GM10266 (cell line): Measurements from ENCODE around the gene ANO6.

Experiments
- DNase-seq: peaks from one replicate; pipeline ENCODE4 v3.0.0; 2012; ENCODE audit errors: extremely low spot score
- TF ChIP-seq, protein P1 (sequence below): IDR thresholded peaks from 2 replicates; pipeline ENCODE4 v1.5.1; 2012; ENCODE audit warnings: mild to moderate bottlenecking, low read depth; ENCODE audit not compliant: control insufficient read depth, insufficient read depth; ENCODE audit errors: missing control alignments

The ANO6 gene

DNA sequence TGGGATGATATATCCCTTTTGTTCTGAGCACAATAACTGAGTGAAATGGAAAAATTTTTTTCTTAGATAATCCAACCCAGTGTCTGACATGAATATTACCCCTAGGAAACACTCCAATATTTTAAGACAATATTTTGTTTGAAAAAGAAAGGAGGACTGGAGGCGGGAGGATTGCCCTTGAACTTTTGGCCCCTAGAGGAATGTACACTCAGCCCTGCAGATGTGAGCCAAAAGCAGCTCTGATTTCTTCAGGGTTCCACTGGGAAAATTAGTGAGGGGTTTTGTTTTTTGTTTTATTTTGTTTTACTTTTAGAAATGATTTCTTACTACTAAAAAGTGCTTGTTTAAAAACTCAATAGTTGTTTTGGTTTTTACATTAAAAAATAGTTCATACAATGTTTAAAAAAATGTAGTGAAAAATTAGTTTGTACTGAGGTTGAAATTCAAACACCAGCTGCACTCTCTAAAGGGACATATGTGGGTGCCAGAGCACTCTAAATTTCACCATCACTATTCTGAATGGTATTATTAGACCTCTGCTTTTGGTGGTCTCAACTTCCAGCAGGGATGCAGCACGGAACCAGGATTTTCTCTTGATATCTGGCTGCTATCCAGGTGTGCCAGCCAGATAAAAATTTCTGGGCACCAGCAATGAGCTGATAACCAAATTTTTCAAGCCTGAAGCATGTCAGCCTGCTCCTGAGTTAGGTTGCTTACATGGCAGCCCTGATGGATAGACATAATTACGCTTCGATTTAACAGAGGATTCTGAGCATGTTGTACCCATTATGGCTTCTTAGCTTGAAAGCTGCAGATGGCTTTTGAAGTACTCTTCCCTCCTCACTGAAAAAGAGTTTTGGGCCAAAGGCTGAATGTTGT is 141.9 kb downstream of the ANO6 start:
- TF ChIP-seq, protein P1, sequence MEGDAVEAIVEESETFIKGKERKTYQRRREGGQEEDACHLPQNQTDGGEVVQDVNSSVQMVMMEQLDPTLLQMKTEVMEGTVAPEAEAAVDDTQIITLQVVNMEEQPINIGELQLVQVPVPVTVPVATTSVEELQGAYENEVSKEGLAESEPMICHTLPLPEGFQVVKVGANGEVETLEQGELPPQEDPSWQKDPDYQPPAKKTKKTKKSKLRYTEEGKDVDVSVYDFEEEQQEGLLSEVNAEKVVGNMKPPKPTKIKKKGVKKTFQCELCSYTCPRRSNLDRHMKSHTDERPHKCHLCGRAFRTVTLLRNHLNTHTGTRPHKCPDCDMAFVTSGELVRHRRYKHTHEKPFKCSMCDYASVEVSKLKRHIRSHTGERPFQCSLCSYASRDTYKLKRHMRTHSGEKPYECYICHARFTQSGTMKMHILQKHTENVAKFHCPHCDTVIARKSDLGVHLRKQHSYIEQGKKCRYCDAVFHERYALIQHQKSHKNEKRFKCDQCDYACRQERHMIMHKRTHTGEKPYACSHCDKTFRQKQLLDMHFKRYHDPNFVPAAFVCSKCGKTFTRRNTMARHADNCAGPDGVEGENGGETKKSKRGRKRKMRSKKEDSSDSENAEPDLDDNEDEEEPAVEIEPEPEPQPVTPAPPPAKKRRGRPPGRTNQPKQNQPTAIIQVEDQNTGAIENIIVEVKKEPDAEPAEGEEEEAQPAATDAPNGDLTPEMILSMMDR, result no peak
- DNase-seq, result no peak

DNA sequence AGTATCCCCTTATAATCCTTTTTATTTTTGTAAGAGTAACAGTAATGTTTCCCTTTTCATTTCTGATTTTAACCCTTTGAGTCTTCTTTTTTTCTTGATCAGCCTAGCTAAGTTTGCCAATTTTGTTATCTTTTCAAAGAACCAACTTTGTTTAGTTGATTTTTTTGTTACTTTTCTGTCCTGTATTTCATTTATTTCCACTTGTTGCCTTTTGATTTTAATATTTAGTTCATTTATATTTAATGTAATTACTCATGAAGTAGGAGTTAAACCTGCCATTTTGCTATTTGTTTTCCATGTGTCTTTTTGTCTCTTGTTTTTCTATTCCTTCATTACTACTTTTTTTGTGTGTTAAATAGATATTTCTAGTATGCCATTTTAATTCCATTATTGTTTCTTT is 146.4 kb downstream of the ANO6 start:
- DNase-seq, result no peak
- TF ChIP-seq, protein P1, result no peak

DNA sequence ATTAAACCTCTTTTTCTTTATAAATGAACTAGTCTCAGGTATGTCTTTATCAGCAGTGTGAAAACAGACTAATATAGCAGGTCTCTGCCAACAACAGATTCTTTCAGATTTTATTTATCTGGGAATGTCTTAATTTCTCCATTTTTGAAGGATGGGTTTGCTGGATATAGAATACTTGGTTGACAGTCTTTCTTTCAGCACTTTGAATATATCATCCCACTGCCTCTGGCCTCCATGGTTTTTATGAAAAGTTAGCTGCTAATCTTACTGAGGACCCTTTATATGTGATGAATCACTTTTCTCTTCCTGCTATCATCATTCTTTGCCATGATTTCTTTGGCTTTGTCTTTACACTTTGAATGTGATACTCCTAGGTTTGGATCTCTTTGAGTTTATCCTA is 148.0 kb downstream of the ANO6 start:
- TF ChIP-seq, protein P1, result no peak
- DNase-seq, result no peak

DNA sequence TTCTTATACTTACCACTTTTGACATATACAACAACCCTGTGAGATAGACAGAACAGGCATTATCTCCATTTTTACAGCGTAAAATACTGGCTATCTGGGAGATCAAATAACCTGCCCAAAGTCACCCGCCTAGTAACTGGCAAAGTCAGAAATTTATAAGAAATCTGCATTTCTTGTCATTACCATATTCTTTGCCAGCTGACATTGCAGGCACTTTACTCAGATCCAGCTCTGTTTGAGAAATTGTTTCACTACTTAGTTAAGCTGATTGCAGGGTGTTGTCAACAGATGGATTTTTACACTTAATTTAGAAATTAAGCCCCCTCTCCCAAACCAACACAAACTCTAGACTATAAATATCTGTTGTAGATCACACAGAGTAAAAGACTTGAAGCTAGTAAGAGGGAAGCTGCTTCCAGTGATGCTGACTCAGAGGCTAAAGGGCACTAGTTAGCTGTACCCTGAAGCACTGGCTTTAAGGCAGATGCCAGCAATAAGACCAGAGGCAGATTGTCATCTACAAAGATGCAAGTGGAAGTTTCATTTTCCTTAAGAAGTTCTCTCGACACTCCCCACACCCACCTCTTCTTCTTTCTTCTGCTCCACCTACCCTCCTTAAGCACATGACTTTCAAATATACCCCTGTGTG is 153.1 kb downstream of the ANO6 start:
- TF ChIP-seq, protein P1, result no peak
- no peak for DNase-seq

DNA sequence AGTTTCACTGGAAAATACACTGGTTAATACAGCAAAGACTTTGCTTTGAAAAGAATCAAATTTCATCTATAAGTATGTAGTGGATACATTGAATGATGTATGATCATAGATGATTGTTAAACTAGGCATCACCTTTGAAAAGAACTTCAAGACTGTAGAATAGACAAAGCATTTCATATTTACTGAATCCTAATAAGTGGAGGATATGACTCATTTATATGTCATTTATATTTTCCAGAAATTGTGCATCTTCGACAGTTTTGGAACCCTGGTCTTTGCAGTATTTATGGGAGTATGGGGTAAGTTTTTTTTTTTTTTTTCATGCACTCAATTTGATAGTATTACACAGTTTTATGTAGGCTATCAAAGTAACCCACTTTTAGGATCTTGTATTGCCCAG is 161.9 kb downstream of the ANO6 start:
- TF ChIP-seq, protein P1, result no peak
- no peak for DNase-seq

DNA sequence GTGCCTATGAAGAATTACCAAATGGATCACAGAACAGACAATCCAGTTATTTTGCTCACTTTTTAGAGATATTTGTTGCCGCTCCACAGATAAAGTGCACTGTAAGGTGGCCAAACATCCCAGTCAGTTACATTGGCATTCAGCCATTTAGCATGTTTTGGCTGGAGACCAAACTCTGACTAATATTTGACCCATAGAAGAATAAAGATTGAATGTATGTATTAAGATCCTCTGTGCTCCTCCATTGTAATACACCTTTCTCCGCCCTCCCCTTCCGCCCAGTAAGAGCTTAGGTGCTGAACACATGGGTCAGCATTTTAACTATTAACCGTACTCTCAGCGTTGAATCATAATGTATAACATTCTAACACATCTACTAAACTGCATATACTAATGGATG is 163.4 kb downstream of the ANO6 start:
- no peak for DNase-seq
- TF ChIP-seq, protein P1, result no peak

DNA sequence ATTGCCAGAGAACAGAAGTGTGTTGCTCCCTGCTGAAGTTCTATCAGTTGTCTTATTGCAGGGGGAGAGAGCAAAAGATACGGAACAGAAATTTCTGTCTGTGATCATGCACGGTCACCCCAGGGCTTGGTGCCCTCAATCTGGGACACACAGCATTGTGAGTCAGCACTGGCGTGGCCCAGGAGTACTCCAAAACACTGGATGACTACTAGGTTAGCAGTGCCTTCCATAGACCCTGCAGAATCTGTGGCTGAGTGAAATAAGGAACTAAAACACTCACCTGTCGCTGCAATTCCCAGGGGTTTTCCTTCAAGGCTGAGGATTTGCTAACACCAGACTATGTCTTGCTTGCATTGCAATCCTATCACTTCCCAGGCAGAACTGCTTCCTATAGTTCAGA is 165.5 kb downstream of the ANO6 start:
- DNase-seq, result no peak
- TF ChIP-seq, protein P1, result no peak
